ENCODE results near the gene GNPTAB.
"Not testable (repeated sequence)": the region's sequence is repeated elsewhere in the genome, so short reads cannot be mapped to it uniquely, and the experiment has no call there.

GNPTAB gene

DNA sequence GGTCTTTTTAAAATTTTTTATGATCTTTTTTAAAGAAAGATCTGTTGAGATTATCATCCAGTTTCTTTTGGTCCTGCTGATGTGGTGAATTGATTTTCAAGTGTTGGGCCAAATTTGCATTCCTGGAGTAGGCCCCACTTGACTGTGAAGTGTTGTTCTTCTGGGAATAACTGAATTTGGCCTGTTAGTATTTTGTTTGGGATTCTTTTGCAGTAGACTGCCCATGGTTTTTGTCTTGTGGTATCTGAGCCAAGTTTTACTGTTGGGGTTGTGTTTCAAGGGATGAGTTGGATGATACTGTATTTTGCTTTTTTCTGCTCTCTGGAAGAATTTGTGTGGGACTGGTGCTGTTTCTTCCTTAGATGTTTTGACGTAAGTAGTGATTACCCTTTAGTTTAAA lies 87.5 kb downstream of the GNPTAB start:
- no peak overlapping the region for H3K4me3 ChIP-seq (replicated peaks; ENCODE audit: low read depth, low read length)
- TF ChIP-seq, protein P1, sequence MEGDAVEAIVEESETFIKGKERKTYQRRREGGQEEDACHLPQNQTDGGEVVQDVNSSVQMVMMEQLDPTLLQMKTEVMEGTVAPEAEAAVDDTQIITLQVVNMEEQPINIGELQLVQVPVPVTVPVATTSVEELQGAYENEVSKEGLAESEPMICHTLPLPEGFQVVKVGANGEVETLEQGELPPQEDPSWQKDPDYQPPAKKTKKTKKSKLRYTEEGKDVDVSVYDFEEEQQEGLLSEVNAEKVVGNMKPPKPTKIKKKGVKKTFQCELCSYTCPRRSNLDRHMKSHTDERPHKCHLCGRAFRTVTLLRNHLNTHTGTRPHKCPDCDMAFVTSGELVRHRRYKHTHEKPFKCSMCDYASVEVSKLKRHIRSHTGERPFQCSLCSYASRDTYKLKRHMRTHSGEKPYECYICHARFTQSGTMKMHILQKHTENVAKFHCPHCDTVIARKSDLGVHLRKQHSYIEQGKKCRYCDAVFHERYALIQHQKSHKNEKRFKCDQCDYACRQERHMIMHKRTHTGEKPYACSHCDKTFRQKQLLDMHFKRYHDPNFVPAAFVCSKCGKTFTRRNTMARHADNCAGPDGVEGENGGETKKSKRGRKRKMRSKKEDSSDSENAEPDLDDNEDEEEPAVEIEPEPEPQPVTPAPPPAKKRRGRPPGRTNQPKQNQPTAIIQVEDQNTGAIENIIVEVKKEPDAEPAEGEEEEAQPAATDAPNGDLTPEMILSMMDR (IDR thresholded peaks at IDR 0.05; ENCODE audit: low read length, missing control alignments), result no peak
- DNase-seq (ENCODE audit: low read depth), result no peak

DNA sequence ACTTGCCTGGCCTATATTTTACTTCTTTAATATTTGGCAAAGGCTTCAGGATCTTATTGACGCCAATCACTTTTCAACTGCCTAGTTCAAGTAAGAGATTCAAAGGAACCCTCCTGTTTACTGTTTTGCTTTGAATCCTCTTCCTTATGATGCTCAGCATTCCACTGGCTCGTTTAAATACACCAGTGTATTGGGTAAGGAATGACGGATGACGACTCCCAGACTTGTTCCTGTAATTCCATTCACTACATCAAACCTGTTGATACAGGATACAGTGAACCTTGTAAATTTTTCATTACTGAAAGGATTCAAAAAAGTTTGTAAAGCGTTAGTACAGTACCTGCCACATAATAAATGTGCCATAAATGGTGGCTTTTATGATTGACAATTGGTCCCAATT lies 89.8 kb downstream of the GNPTAB start:
- TF ChIP-seq, protein P1 (IDR thresholded peaks at IDR 0.05; ENCODE audit: low read length, missing control alignments), result no peak
- H3K4me3 ChIP-seq (replicated peaks; ENCODE audit: low read depth, low read length), result no peak overlapping the region
- DNase-seq (ENCODE audit: low read depth), result no peak

DNA sequence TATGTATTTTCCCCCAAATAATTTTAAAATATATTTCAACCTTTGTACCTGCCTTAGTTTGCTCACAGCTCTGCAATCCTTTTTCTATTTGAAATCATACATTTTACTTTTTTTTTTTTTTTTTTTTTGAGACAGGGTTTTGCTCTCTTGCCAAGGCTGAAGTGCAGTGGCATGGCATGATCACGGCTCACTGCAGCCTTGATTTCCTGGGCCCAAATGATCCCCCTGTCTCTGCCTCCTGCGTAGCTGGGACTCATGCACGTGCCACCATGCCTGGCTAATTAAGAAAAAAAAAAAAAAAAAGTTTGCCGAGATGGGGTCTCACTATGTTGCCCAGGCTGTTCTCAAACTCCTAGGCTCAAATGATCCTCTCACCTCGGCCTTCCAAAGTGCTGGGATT lies 90.2 kb downstream of the GNPTAB start:
- no peak overlapping the region for H3K4me3 ChIP-seq (replicated peaks; ENCODE audit: low read depth, low read length)
- TF ChIP-seq, protein P1 (IDR thresholded peaks at IDR 0.05; ENCODE audit: low read length, missing control alignments), result no peak
- DNase-seq (ENCODE audit: low read depth), result no peak

DNA sequence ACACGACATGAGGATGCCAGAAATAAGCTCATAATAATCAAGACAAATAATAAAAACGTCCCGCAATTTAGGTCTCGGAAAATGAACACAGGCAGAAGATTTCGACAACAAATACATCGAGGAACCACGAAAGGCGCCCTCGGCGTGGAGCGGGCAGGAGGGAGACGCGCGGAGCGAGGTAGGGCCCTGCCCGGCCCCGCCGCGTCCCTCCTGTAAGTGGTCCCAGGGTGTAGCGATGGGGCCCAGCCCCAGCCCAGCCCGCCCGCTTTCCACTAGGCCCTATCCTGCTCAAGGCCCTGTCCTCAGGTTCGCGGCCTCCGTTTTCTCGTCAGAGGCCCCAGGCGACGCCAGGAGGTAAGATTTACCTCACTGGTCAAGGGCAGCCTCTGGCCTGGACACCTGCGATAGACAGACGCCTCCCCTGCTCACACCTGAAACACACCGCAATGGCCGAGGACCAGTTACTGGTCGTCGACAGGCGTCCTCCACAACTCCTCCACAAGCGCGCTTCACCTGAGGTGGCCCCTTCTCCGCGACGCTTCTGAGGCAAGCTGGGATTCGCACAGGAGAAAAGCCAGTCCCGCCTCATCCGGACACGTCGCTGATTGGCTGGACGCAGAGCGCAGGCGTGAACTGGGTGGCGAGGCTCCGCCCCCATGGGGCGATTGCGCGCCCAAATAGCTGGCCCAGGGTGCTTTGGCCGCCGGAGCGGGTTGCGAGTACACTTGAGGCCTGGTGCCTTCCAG lies 91.7 kb downstream of the GNPTAB start, which contains the start of gene SYCP3:
TSS of gene SYCP3 (minus strand) at position 543 of the 746 bp plus-strand sequence. CDS start 1,527 bp downstream, outside the sequence.
- H3K4me3 ChIP-seq (replicated peaks; ENCODE audit: low read depth, low read length), result no peak within 1 kb of the TSS
- DNase-seq (ENCODE audit: low read depth), result no peak
- TF ChIP-seq, protein P1 (IDR thresholded peaks at IDR 0.05; ENCODE audit: low read length, missing control alignments), result no peak

DNA sequence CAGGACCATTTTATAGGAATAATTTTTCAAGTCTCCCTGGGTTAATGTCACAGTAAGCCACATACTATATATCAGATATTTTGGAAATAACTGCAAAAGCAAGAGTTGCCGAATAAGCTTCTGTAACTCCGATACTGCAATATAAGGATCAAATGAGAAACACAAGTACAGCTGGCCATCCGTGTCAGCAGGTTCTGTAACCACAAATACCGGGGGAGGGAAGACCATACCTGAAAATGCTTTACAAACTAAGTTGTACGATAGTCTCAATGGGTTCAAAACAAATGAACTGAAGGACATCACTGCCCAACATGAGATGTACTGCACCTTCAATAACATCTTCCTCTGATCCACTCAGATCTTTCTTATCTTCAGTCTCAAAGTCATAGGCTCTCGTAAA lies 93.3 kb downstream of the GNPTAB start:
- TF ChIP-seq, protein P1 (IDR thresholded peaks at IDR 0.05; ENCODE audit: low read length, missing control alignments), result no peak
- no peak overlapping the region for H3K4me3 ChIP-seq (replicated peaks; ENCODE audit: low read depth, low read length)
- no peak for DNase-seq (ENCODE audit: low read depth)

DNA sequence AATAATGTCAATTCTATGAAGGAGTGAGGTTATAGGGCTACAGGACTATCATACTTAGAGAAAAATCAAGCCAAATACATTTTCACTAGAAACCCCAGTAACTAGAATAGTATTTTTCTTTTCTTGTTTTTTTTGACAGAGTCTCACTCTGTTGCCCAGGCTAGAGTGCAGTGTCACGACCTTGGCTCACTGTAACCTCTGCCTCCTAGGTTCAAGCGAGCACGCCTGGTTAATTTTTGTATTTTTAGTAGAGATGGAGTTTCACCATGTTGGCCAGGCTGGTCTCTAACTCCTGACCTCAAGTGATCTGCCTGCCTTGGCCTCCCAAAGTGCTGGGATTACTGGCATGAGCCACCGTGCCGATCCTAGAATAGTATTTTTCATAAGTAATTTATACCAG lies 96.3 kb downstream of the GNPTAB start:
- DNase-seq (ENCODE audit: low read depth); H3K4me3 ChIP-seq (replicated peaks; ENCODE audit: low read depth, low read length): not testable (repeated sequence)

DNA sequence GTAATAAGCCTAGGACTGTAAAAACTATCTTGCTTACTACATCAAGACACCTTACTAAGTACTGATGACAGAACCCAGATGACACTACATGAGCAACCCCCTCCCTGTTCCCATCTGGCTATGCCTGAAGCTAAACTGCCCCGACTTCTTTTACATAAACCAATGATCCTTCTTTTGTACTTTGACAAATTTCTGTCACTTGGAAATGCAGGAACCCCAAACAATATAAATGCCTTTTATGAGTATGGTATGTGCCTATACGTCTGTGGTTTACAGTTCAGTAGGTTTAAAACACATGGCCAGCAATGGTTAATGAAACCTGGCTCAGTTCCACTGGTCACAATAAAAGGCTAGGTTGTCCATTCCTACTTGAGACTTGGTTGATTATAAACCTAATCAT lies 97.6 kb downstream of the GNPTAB start:
- H3K4me3 ChIP-seq (replicated peaks; ENCODE audit: low read depth, low read length), result no peak overlapping the region
- no peak for DNase-seq (ENCODE audit: low read depth)
- TF ChIP-seq, protein P1 (IDR thresholded peaks at IDR 0.05; ENCODE audit: low read length, missing control alignments), result no peak
